IMR-90 (cell line): Measurements from ENCODE around the gene DIPK1A. TPM values are rescaled to one million over a fixed set of nuclear protein-coding genes. Genes with fewer than 3 reads are reported as not detected.

ENCODE experiments used
- ATAC-seq: fragments of 200-7000 bp; cut with Tn5 transposase; 2 replicates; pipeline ENCODE4 v1.9.1; 2020; ENCODE audit warnings: low read depth, mild to moderate bottlenecking, moderate library complexity
- BruUV-seq: library from RNA; stranded (reverse); fragments of 400-500 nt; replicated peaks from 2 replicates; lab custom pipeline; 2021; lab: Mats Ljungman, UMichigan
- CTCF ChIA-PET: fragments of 300-600 bp; formaldehyde crosslinking; extraction: SDS; loops from one replicate; lab custom pipeline; 2021; ENCODE audit warnings: antibody characterized with exemption; lab: Yijun Ruan, JAX
- POLR2A ChIA-PET: fragments of 300-600 bp; sonication (Branson Sonifier 250); formaldehyde crosslinking; loops from one replicate; lab custom pipeline; 2022; ENCODE audit warnings: antibody characterized with exemption; ENCODE audit not compliant: unreplicated experiment; lab: Charles Lee
- DNase-seq: peaks from one replicate; pipeline ENCODE4 v3.0.0; 2013
- H2AFZ ChIP-seq: replicated peaks from 2 replicates; pipeline ENCODE3; 2013; ENCODE audit warnings: low read length, mild to moderate bottlenecking; ENCODE audit not compliant: poor library complexity
- H2AK5ac ChIP-seq: 2 replicates; pipeline ENCODE4 v1.6.1; 2013; ENCODE audit warnings: low read depth, low read length, inconsistent platforms
- H2AK9ac ChIP-seq: replicated peaks from 2 replicates; pipeline ENCODE3; 2013; ENCODE audit warnings: mild to moderate bottlenecking, low read depth, low read length, moderate library complexity; ENCODE audit not compliant: poor library complexity
- H2BK120ac ChIP-seq: 2 replicates; pipeline ENCODE4 v1.6.1; 2013; ENCODE audit warnings: low read depth, low read length, inconsistent platforms
- H2BK15ac ChIP-seq: 3 replicates; pipeline ENCODE4 v1.6.1; 2013; ENCODE audit warnings: low read depth, low read length, inconsistent platforms
- H2BK20ac ChIP-seq: 2 replicates; pipeline ENCODE4 v1.6.1; 2013; ENCODE audit warnings: low read depth, mild to moderate bottlenecking, inconsistent platforms, low read length, moderate library complexity
- H2BK5ac ChIP-seq: 2 replicates; pipeline ENCODE4 v1.6.1; 2013; ENCODE audit warnings: mild to moderate bottlenecking, low read depth, low read length, inconsistent platforms; ENCODE audit not compliant: poor library complexity, severe bottlenecking
- H3K14ac ChIP-seq: replicated peaks from 2 replicates; pipeline ENCODE4 v1.6.1; 2013; ENCODE audit warnings: low read depth, low read length, inconsistent platforms
- H3K18ac ChIP-seq: 2 replicates; pipeline ENCODE4 v1.6.1; 2013; ENCODE audit warnings: low read depth, low read length, control low read depth
- H3K23ac ChIP-seq: 2 replicates; pipeline ENCODE4 v1.6.1; 2013; ENCODE audit warnings: low read depth, low read length, inconsistent platforms
- H3K27ac ChIP-seq: 2 replicates; pipeline ENCODE4 v1.5.1; 2013; ENCODE audit warnings: mild to moderate bottlenecking, control low read depth, low read length; ENCODE audit not compliant: insufficient read depth
- H3K27me3 ChIP-seq: 2 replicates; pipeline ENCODE4 v1.6.1; 2013; ENCODE audit warnings: low read length; ENCODE audit not compliant: control insufficient read depth, insufficient read depth
- H3K36me3 ChIP-seq: 2 replicates; pipeline ENCODE4 v1.6.1; 2013; ENCODE audit warnings: low read length, mixed read lengths; ENCODE audit not compliant: control insufficient read depth, insufficient read depth
- H3K4ac ChIP-seq: 2 replicates; pipeline ENCODE4 v1.6.1; 2013; ENCODE audit warnings: low read depth, low read length, inconsistent platforms
- H3K4me1 ChIP-seq: 2 replicates; pipeline ENCODE4 v1.6.1; 2013; ENCODE audit warnings: low read length, mixed read lengths; ENCODE audit not compliant: control insufficient read depth, insufficient read depth
- H3K4me2 ChIP-seq: 2 replicates; pipeline ENCODE4 v1.6.1; 2013; ENCODE audit warnings: low read depth, mild to moderate bottlenecking, control low read depth, low read length, moderate library complexity
- H3K4me3 ChIP-seq: 2 replicates; pipeline ENCODE4 v1.5.1; 2013; ENCODE audit warnings: low read depth, mild to moderate bottlenecking, control low read depth, low read length, moderate library complexity; ENCODE audit not compliant: insufficient read depth
- H3K56ac ChIP-seq: 2 replicates; pipeline ENCODE4 v1.6.1; 2013; ENCODE audit warnings: low read length, inconsistent platforms; ENCODE audit not compliant: insufficient read depth; ENCODE audit errors: extremely low read depth
- H3K79me1 ChIP-seq, 2 experiments: 2 replicates each; pipeline ENCODE4 v1.6.1; 2013; ENCODE audit warnings: low read length in 2 of 2, inconsistent platforms in 1 of 2, low read depth in 1 of 2
- H3K9ac ChIP-seq: 2 replicates; pipeline ENCODE4 v1.6.1; 2013; ENCODE audit warnings: low read depth, low read length, control low read depth
- H3K9me1 ChIP-seq: 2 replicates; pipeline ENCODE4 v1.6.1; 2013; ENCODE audit warnings: low read length, inconsistent platforms; ENCODE audit not compliant: insufficient read depth
- H3K9me3 ChIP-seq: 2 replicates; pipeline ENCODE4 v1.6.1; 2013; ENCODE audit warnings: low read length; ENCODE audit not compliant: control insufficient read depth, insufficient read depth
- H4K20me1 ChIP-seq: 2 replicates; pipeline ENCODE4 v1.6.1; 2013; ENCODE audit warnings: low read length, inconsistent platforms; ENCODE audit not compliant: insufficient read depth
- H4K5ac ChIP-seq: 2 replicates; pipeline ENCODE4 v1.6.1; 2013; ENCODE audit warnings: mild to moderate bottlenecking, low read depth, low read length, control low read depth
- H4K8ac ChIP-seq, 2 experiments: 2 replicates each; pipeline ENCODE4 v1.6.1; 2013; ENCODE audit warnings: low read depth in 2 of 2, low read length in 2 of 2, control low read depth in 1 of 2, inconsistent platforms in 1 of 2
- H4K91ac ChIP-seq: 2 replicates; pipeline ENCODE4 v1.6.1; 2013; ENCODE audit warnings: low read depth, low read length, inconsistent platforms; ENCODE audit not compliant: insufficient read depth
- BHLHE40 ChIP-seq: fragments of 150-350 bp; IDR thresholded peaks from 2 replicates; pipeline ENCODE4 v1.6.1; 2016; ENCODE audit warnings: mild to moderate bottlenecking, low read depth, low read length
- CEBPB ChIP-seq: IDR thresholded peaks from 2 replicates; pipeline ENCODE4 v1.6.1; 2012; ENCODE audit warnings: low read depth, low read length, improper control_type of control experiment
- CHD1 ChIP-seq: IDR thresholded peaks from 2 replicates; pipeline ENCODE4 v1.6.1; 2012; ENCODE audit warnings: low read depth, low read length, improper control_type of control experiment
- FOS ChIP-seq: fragments of 150-350 bp; IDR thresholded peaks from 2 replicates; pipeline ENCODE4 v1.6.1; 2016; ENCODE audit warnings: low read depth, low read length
- MAFK ChIP-seq: IDR thresholded peaks from 2 replicates; pipeline ENCODE4 v1.6.1; 2012; ENCODE audit warnings: low read depth, low read length, improper control_type of control experiment
- MAZ ChIP-seq: IDR thresholded peaks from 2 replicates; pipeline ENCODE4 v1.6.1; 2012; ENCODE audit warnings: low read depth, mild to moderate bottlenecking, low read length, improper control_type of control experiment, moderate library complexity, borderline replicate concordance
- MXI1 ChIP-seq: IDR thresholded peaks from 2 replicates; pipeline ENCODE4 v1.6.1; 2012; ENCODE audit warnings: low read depth, mild to moderate bottlenecking, low read length, moderate library complexity, borderline replicate concordance
- POLR2A ChIP-seq: IDR thresholded peaks from 2 replicates; pipeline ENCODE4 v1.6.1; 2012; ENCODE audit warnings: mild to moderate bottlenecking, low read depth, low read length
- RAD21 ChIP-seq: IDR thresholded peaks from 2 replicates; pipeline ENCODE4 v1.6.1; 2012; ENCODE audit warnings: low read length, improper control_type of control experiment
- RCOR1 ChIP-seq: IDR thresholded peaks from 2 replicates; pipeline ENCODE4 v1.6.1; 2012; ENCODE audit warnings: mild to moderate bottlenecking, low read length, improper control_type of control experiment; ENCODE audit not compliant: insufficient replicate concordance
- RFX5 ChIP-seq: IDR thresholded peaks from 2 replicates; pipeline ENCODE4 v1.8.0; 2012; ENCODE audit warnings: low read depth, mild to moderate bottlenecking, low read length, moderate library complexity
- SMC3 ChIP-seq: fragments of 150-350 bp; IDR thresholded peaks from 2 replicates; pipeline ENCODE4 v1.6.1; 2016; ENCODE audit warnings: low read depth, mild to moderate bottlenecking, antibody characterized with exemption, low read length, moderate library complexity
- WGBS, 2 experiments: methylation state at CpG; one replicate each; pipeline versions ENCODE4 v1.1.5 to v1.1.7; 2013; ENCODE audit warnings: missing lambda C conversion rate in 2 of 2; ENCODE audit not compliant: insufficient read length in 1 of 2; ENCODE audit errors: extremely low coverage in 2 of 2; 5-methylcytosine and 5-hydroxymethylcytosine counted together
- dilution Hi-C: fragments of 300-500 bp; cut with HindIII; formaldehyde crosslinking; loops from one replicate; pipeline ENCODE4 v1.14.3; 2018; ENCODE audit warnings: low sequenced_read_pairs; ENCODE audit not compliant: unreplicated experiment
- in situ Hi-C: fragments of 300-500 bp; cut with MboI; formaldehyde crosslinking; loops from 3 replicates; pipeline ENCODE4 v1.14.3; 2019; ENCODE audit warnings: low sequenced_read_pairs, inconsistent platforms, mixed read lengths
- intact Hi-C: fragments of 100-400 bp; cut with micrococcal nuclease; formaldehyde crosslinking; loops from 2 replicates; pipeline ENCODE4 v1.10.0; 2022
- polyA plus RNA-seq, 3 experiments: library from polyadenylated mRNA; depleted of rRNA; stranded (reverse); fragments of >200 nt; gene quantifications; 2 replicates each; pipeline ENCODE4 v1.2.3, GENCODE V29; 2012; ENCODE audit warnings: low replicate concordance in 1 of 3
- total RNA-seq: library from RNA; depleted of rRNA; stranded (reverse); fragments of >200 nt; gene quantifications from 2 replicates; pipeline ENCODE4 v1.2.3, GENCODE V29; 2012
- TF ChIP-seq, protein P1 (sequence below): conservative IDR thresholded peaks from 2 replicates; pipeline ENCODE4 v1.5.1; 2012; ENCODE audit warnings: mild to moderate bottlenecking, low read depth, low read length, improper control_type of control experiment
- TF ChIP-seq, protein P2 (sequence below): fragments of 150-350 bp; IDR thresholded peaks from 2 replicates; pipeline ENCODE4 v1.6.1; 2017; ENCODE audit warnings: mild to moderate bottlenecking, antibody characterized with exemption, low read length, low read depth
- TF ChIP-seq, protein P3 (sequence below): fragments of 150-350 bp; IDR thresholded peaks from 2 replicates; pipeline ENCODE4 v1.6.1; 2016; ENCODE audit warnings: low read depth, mild to moderate bottlenecking, low read length, moderate library complexity, borderline replicate concordance

The DIPK1A gene
- total and polyA plus RNA-seq, 2 of the 4 experiments (the other 2 are of a cell fraction) = 4.7 to 5.7 TPM

DNA sequence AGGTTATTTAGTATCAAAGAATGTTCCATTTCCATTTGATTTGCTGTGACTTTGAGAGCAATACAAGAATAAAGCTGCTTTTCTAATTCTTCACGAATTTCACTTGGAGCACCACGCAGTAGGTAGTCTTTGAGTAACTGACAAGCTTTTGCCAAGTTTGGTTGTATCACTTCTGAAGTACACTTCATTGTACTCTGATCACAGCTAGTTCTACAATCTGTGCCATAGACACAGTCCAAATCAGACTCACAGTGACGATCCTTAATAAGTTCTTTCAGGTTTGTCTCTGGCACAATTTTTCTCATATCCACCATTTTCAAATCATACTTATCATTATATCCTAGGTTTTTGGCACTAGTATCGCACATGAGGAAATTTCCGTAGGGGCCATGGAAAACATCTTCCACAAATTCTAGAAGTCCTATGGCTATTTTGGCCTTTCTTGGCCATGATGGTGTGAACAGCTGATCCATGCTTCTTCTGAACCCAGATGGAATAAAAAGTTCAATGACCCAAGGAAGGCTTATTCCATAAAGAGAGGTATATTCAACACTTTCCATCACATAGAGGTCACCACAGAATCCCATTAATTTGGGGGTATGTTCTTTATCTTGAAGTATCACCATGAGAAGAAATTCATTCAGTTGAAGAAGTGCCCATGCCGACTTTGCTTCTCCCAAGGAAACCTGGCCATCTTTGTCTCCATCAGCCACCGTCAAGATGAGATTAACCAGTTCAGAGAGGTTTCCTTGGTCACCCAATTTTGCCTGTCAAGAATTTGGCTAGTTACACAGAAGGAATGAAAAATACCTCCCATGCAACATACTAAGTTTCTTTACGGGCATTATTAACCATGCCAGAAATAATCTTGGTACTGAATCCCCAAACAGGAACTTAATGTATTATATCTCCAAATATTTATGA is 117.6 kb downstream of the DIPK1A start:
- Histone ChIP-seq H2AFZ (no peak overlapping the region), H3K23ac (no peak overlapping the region), H3K36me3 (peaks cover 34% of the 10 kb centered on the region), H3K4me3 (no peak overlapping the region), H2AK5ac (no peak overlapping the region), H3K4me1 (no peaks in the 10 kb centered on the region), H3K27me3 (no peaks in the 10 kb centered on the region), H2BK120ac (no peak overlapping the region), H3K27ac (no peak overlapping the region), H3K14ac (no peak overlapping the region), H3K9ac (no peak overlapping the region), H4K91ac (no peak overlapping the region), H3K9me1 (no peaks in the 10 kb centered on the region), H4K20me1 (peaks cover 37% of the 10 kb centered on the region), H3K4ac (no peak overlapping the region), H3K9me3 (no peaks in the 10 kb centered on the region), H3K79me1 (peaks cover 15 to 26% of the 10 kb centered on the region in 2 experiments), H3K56ac (no peak overlapping the region), H2BK15ac (no peak overlapping the region), H3K18ac (no peak overlapping the region), H4K5ac (no peak overlapping the region), H4K8ac (no peak overlapping the region), H3K4me2 (no peak overlapping the region), H2BK20ac (no peak overlapping the region), H2BK5ac (no peak overlapping the region), H2AK9ac (no peak overlapping the region)
- ATAC-seq = 0 out of 2 replicates have a peak, but pooled peaks have one; percentile 15
- intact Hi-C loops = no loop called here
- ChIA-PET CTCF (no interaction called here), POLR2A (no interaction called here)
- no peak for DNase-seq
- BruUV-seq = TSS peak; percentile 85
- 90% methylated on average over 2 of the region's 8 CpGs; no CpG with 5 or more reads in 1 of the 2 experiments for WGBS, 2 experiments
- dilution Hi-C loops = no loop called here
- in situ Hi-C loops = no loop called here
- no peak for TF ChIP-seq CHD1
- no peak for TF ChIP-seq RAD21
- TF ChIP-seq BHLHE40 = no peak
- TF ChIP-seq, protein P1, sequence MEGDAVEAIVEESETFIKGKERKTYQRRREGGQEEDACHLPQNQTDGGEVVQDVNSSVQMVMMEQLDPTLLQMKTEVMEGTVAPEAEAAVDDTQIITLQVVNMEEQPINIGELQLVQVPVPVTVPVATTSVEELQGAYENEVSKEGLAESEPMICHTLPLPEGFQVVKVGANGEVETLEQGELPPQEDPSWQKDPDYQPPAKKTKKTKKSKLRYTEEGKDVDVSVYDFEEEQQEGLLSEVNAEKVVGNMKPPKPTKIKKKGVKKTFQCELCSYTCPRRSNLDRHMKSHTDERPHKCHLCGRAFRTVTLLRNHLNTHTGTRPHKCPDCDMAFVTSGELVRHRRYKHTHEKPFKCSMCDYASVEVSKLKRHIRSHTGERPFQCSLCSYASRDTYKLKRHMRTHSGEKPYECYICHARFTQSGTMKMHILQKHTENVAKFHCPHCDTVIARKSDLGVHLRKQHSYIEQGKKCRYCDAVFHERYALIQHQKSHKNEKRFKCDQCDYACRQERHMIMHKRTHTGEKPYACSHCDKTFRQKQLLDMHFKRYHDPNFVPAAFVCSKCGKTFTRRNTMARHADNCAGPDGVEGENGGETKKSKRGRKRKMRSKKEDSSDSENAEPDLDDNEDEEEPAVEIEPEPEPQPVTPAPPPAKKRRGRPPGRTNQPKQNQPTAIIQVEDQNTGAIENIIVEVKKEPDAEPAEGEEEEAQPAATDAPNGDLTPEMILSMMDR = no peak
- no peak for TF ChIP-seq MXI1
- no peak for TF ChIP-seq RCOR1
- TF ChIP-seq MAFK = no peak
- no peak for TF ChIP-seq POLR2A
- TF ChIP-seq FOS = no peak
- TF ChIP-seq, protein P2, sequence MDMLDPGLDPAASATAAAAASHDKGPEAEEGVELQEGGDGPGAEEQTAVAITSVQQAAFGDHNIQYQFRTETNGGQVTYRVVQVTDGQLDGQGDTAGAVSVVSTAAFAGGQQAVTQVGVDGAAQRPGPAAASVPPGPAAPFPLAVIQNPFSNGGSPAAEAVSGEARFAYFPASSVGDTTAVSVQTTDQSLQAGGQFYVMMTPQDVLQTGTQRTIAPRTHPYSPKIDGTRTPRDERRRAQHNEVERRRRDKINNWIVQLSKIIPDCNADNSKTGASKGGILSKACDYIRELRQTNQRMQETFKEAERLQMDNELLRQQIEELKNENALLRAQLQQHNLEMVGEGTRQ = no peak
- TF ChIP-seq MAZ = no peak
- TF ChIP-seq CEBPB = no peak
- TF ChIP-seq, protein P3, sequence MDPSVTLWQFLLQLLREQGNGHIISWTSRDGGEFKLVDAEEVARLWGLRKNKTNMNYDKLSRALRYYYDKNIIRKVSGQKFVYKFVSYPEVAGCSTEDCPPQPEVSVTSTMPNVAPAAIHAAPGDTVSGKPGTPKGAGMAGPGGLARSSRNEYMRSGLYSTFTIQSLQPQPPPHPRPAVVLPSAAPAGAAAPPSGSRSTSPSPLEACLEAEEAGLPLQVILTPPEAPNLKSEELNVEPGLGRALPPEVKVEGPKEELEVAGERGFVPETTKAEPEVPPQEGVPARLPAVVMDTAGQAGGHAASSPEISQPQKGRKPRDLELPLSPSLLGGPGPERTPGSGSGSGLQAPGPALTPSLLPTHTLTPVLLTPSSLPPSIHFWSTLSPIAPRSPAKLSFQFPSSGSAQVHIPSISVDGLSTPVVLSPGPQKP = no peak
- no peak for TF ChIP-seq SMC3
- no peak for TF ChIP-seq RFX5
